GM18517 (cell line): ENCODE data around the gene ATRNL1.

ENCODE experiments used
- ATAC-seq: cut with Tn5 transposase; IDR thresholded peaks from one replicate; pipeline ENCODE4 v1.9.1; 2021; ENCODE audit warnings: mild to moderate bottlenecking, moderate library complexity; ENCODE audit not compliant: unreplicated experiment

Gene ATRNL1, protein sequence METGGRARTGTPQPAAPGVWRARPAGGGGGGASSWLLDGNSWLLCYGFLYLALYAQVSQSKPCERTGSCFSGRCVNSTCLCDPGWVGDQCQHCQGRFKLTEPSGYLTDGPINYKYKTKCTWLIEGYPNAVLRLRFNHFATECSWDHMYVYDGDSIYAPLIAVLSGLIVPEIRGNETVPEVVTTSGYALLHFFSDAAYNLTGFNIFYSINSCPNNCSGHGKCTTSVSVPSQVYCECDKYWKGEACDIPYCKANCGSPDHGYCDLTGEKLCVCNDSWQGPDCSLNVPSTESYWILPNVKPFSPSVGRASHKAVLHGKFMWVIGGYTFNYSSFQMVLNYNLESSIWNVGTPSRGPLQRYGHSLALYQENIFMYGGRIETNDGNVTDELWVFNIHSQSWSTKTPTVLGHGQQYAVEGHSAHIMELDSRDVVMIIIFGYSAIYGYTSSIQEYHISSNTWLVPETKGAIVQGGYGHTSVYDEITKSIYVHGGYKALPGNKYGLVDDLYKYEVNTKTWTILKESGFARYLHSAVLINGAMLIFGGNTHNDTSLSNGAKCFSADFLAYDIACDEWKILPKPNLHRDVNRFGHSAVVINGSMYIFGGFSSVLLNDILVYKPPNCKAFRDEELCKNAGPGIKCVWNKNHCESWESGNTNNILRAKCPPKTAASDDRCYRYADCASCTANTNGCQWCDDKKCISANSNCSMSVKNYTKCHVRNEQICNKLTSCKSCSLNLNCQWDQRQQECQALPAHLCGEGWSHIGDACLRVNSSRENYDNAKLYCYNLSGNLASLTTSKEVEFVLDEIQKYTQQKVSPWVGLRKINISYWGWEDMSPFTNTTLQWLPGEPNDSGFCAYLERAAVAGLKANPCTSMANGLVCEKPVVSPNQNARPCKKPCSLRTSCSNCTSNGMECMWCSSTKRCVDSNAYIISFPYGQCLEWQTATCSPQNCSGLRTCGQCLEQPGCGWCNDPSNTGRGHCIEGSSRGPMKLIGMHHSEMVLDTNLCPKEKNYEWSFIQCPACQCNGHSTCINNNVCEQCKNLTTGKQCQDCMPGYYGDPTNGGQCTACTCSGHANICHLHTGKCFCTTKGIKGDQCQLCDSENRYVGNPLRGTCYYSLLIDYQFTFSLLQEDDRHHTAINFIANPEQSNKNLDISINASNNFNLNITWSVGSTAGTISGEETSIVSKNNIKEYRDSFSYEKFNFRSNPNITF (N-terminal part only)

DNA sequence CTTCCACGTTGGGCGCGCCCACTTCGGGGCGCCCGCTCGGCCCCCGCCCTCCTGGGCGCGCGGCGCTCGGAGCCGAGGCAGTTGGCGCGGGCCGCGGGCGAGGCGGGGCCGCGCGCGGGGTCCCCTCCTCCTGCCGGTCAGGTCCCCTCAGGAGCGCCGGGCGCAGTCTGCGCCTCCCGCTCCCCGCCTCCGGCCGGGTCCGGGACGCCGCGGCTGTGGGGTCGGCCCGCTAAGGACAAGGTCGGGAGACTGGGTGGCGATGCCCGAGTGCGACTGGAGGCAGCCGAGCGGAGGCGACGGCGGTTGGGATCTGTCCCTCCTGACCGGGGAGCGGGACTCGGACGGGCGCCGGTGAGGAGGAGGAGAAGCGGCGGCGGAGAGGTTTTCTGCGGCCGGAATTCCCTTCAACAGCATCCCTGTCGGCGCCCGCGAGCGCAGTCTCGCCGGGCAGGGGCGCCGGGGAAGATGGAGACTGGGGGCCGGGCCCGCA lies at the start of gene ATRNL1:
TSS of gene ATRNL1 (plus strand) at position 80 of the 490 bp plus-strand sequence. CDS start at position 466, 386 bp downstream.
- ATAC-seq = peak; percentile 65

DNA sequence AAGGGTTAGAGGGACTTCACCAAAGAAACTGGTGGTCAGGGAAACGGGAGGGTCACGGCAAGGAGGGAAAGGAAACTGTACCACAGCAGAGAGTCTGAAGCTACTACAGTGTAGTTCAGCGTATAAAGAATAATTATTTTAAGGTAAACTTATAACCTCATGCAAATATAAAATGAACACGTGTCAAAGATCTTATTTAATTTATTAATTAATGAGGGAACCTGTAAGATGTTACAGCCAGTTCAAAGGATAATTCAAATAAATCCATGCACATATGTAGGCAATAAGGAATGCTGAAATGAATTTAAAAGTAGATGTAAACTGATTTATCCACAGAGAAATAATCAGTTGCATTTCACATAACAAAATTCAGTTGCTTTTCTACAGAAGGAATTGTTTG lies 49.4 kb upstream of the ATRNL1 start:
- ATAC-seq = no peak

DNA sequence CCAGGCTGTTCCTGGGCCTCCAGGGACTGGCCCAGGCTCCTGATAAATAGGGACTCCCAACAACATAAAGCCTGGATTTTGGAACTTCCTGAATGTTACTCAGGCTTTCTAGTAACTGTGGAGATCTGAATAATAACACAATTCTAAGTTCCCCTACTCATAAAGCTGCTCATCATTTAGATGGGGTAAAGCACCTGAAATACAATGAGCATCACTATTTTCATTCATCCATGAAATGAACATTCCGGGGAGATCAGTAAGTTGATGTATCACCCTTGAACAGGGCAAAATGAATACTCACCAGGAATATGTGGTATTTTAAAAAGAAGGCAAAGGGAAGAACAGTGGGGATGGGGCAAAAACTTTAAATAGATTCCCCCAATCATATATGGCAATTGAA lies 48.3 kb upstream of the ATRNL1 start:
- ATAC-seq = no peak

DNA sequence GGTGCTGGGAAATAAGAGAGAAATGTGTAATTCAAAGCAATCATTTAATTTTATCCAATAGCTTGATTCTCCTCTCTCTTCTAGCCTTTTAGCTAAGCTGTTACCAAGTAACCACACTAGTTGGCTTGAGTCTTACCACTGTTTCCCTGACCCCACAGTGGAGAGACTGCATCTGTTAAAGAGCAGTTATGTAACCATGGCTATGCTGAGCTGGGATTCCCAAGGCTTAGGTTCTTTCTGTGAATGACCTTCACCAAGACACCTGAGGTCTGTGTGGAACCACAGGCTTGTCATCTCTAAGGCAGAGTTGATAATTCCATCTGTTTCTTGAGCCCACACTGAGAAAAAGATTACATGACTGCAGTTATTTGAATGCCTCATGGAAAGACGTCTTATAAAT lies 47.7 kb upstream of the ATRNL1 start:
- no peak for ATAC-seq

DNA sequence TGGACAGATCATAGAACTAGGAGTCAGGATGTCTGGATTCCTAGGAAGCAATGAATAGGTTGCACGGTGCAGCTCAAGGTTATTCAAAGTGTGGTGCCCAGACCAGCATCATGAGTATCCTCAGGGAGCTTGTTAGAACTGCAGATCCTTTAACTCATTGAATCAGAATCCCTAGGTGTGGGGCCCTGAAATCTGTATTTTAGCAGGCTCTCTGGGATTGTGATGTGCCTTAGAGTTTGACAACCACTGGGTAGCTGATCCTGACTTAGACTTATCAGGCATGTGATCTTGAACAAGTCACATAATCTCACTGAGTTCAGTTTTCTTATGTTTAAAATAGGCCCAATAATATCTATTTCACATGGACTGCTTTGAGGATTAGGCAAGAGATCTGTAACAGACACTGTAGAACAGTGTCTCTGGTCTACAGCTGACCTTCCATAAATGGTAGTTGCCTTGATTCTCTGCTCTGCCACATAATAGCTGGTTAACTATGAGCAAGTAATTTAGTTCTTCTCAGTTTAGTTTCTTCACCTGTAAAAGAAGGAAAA lies 46.4 kb upstream of the ATRNL1 start:
- ATAC-seq = no peak

DNA sequence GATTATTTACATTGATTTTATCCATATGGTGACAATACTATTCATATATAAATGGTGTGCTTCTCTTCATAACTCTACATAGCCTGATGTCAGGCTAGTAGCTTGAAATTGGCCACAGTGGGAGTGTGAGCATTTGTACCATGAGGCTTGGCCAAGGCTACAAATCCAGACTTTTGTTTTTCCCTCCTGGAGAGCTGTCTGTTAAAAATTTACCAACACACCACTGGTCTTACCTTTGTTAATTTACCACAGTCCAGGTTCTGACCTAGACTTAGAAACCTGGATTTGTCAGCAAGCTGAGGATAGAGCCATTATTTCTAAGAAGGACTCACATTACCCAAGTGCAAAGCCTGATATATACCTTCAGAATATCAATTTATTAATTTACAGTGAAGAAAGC lies 45.5 kb upstream of the ATRNL1 start:
- ATAC-seq = no peak

DNA sequence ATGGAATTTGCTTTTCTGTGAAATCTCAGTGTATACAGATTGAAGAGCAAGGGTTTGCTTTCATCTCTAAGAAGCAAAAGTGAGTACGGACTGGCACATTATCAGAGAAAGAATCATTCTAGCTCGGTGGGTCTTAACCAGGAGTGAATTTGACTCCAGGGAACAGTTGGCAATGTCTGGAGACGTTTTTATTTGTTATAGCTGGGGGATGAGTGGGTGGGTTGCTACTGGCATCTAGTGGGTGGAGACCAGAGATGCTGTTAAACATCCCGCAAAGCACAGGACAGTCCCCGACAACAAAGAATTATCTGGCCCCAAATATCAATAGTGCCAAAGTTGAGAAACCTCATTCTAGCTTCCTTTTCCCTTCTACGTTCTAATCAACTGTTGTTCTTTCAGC lies 43.8 kb upstream of the ATRNL1 start:
- no peak for ATAC-seq

DNA sequence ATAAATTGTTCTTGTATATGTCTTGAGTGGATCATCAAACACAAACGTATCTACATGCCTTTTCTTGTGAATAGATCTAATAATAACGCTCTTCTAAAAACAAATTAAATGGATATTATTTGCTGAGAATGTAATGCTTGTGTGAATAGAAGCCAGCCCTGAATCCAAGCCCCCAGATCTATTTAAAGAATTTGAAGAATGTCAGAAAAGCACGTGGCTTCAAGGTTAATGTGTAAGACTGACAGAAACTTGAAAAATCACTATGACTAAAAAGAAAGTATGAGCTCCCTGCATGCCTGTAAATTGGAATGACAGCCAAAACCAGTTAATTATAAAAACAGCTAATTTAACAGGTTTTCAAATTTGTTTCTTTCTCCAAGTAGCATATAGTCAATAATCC lies 43.2 kb upstream of the ATRNL1 start:
- no peak for ATAC-seq

DNA sequence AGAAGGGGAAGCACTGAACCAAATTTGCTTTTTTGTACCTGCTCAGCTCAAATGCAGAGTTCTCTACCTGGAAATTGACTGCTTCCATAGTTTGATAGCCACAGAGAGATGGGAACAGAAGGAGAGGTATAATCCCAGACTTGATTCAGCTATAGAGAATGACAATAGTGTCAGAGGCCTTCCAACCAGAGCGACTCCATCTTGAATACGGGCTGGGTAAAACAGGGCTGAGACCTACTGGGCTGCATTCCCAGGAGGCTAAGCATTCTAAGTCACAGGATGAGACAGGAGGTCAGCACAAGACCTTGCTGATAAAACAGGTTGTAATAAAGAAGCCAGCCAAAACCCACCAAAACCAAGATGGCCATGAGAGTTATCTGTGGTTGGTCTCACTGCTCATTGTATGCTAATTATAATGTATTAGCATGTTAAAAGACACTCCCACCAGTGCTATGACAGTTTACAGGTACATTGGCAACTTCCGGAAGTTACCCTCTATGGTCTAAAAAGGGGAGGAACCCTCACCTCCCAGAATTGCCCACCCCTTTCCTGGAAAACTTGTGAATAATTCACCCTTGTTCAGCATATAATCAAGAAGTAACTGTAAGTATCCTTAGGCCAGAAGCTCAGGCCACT lies 42.7 kb upstream of the ATRNL1 start:
- ATAC-seq = no peak

DNA sequence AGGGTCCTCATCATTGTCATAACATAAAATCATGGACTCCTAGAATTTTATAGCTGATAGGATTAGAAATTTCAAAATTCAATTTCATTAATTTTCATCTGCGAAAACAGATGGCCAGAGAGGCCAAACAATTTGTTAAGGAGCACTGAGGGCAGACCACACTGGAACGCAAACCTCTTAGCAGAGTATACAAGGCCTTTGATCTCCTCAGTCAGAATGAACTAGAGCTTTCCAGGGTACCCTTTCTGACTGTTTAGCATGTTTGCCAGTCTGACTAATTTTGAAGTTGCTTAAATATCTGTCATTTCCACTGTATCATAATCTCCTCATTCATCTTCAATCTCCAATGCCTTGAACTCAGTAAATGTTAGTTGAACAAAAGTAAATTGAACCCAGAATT lies 41.9 kb upstream of the ATRNL1 start:
- no peak for ATAC-seq

DNA sequence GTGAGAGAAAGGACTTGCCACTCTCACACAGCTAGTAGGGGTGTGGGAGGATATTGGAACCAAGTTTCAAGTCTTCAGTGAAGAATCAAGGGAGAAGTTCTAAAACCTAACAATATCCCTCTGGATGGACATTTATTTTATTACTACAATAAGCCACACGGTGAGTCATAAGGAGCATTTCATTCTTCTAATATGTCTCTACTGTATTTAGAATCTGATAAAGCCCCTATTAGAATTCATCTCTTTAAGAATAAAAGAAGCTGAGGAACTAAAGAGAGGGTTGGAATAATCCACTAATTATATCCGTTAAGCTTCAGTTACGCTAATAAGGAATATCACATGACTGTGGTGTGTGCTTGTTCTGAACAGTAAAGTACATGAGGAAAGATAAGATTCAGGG lies 40.9 kb upstream of the ATRNL1 start:
- no peak for ATAC-seq

DNA sequence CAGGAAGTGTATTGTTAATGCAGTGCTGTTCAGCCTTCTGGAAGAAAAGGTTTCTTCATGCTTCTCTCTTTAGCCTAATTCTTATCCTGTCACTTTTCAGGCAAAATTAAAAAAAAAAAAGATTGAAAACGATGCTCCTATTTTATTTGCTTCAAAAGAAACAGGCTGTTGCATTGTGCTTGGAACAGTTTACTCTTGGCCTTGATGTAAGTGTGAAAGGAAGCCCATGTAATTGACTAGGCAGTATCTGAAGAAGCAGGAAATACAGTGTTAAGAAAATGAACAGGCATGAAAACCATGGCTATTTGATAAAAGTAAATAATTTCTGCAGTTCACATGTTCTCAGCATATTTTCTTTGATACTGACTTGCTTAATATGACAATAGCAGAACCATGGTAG lies 40.4 kb upstream of the ATRNL1 start:
- no peak for ATAC-seq

DNA sequence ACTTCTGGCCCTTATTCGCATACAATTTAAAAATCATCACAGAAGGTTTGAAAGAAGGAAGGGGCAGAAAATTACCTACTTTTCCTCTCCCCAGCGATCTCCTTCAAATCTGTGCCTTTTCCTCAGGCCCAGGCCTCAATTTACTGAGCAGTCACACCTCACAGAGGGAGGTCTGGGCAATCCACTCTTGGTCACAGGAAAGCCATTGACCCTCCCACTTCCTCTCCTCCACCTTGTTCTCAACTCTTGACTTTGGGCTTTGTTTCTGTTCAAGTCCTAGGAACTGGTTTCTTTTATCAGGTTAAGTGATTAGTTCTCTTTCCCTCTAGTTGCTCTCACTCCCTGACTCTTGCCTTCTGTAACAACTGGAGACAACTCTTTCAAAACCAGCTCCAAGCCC lies 37.0 kb upstream of the ATRNL1 start:
- ATAC-seq = no peak

DNA sequence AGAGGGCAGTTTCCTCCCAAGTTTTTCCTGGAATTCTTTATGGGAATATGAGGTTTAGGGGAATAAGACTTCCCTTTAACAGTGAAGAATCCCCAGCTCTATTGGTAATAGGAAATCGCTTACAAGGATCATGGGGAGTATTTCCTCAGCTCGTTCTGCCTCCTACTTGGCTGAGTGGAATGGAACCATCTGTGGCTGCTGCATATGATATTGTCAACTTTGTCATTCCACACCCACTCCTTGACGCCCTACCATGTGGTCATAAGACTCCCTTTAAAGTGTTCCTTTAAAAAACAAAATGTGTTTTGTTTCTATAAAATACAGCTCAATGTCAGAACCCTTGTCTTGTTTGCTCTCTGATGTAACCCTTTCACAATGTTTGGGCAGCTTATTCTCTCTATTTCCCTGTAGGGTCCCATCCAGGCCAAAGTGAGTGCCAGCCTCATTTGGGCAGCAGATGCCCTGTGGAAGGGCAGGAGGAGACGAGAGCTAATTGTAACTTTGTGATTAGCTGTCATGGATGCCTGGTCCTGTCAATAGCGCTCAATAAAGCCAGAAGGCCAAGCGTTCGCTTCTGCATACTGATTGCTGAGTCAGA lies 33.8 kb upstream of the ATRNL1 start:
- ATAC-seq = no peak

DNA sequence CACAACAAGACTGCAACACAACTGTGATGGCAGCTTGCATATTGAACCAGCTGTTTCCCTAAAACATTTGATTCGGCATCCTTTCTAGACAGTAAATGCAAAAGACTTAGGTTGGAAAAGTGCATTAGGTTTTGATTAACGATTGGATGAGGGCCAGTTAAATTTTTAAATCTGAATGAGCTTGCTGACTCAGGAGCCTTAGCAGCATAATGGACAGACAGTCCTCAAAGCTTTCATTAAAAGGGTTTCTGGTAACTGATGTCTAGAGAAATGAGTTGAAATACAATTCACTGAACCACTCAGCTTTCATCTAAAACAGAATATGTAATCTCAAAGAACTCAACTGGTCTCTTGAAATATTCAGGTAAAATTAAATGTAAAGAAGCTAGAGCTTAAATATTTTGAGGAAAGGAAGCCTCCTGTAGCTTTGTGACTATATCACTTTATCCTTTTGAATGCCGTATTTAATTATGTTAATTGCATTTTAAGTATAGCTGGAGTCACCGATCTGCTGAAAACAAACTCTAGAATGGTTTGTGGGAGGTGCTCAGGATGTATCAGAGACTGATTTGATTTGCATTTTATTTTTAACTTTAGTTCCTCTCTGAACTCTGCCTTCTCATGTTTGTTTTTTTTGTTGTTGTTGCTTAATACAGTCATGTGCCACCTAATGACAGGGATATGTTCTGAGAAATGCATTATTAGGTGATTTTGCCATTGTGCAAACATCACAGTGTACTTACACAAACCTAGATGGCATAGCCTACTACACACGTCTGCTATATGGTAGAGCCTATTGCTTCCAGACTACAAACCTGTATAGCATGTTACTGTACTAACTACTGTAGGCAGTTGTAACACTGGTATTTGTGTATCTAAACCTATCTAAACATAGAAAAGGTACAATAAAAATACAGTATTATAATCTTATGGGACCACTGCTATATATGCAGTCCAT lies 29.2 kb upstream of the ATRNL1 start:
- ATAC-seq = no peak

DNA sequence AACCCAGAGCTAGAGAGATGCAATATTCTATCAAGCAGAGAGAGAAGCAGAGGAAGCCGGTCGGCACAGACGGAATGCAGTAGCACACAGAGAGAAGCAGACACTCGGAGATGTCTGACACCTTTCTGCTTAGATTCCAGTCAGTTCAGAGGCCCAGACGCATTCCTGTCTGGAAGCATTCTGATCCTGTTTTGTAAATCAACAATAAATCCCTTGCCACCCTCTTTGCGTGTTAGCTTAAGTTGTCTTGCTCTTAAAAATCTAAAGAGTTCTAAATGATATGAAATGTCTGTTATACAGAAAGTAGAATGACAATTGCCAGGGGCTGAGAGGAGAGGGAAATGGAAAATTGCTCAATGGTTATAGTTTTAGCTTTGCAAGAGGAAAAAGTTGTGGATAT lies 27.4 kb upstream of the ATRNL1 start:
- no peak for ATAC-seq

DNA sequence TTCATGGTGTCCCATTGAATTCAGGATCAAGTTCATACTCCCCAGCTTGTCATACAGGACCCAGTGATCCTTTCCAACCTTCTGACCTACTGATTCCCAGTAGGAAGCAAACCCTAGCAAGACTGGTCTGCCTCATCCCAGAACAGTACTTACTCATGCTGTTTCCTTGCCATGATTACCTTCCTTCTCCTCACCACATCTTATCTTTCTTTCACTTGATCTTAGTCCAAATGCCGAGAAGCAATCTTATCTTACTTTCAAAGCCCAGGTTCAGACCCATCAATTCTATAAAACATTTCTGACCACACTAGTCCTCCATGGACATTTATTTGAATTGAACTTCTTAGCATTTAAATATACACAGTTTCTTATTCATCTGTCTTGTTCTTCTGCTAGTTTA lies 26.6 kb upstream of the ATRNL1 start:
- ATAC-seq = no peak

DNA sequence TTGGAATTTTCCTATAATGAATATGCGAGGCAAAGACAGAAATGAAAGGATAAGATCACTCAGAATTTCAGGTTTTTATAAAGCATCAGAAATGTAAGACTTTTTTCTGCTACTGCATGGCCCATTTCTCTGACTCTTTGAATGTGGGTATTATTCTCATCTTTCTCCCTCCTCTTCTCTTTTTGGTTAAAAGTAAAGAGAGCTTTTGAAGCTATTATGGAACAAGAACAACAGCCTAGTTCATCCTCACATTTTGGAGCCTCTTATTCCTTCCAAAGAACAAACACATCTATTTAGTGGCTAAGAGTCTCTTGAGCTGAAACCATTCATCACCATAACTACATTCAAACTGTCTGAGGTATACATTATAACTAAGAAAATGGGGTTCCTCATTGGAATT lies 19.4 kb upstream of the ATRNL1 start:
- no peak for ATAC-seq

DNA sequence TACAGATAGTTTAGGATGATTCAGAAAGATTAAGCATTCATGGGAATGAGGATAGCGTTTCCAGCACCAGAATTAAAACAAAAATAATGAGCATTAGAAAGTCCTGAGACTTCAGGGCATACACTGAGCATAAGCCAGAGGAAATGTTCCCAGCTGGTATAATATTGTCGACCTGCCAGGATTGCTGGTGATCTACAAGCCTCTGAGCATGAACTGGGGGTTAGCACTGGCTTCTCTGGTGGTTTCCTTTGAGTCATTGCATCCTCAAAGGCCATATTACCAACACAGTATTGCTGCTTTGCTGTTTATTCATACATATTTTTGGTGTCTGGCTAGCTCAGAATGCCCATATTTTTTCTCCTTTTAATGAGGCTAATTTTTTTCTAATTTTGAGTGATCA lies 10.7 kb upstream of the ATRNL1 start:
- ATAC-seq = no peak
